GM19455 (cell line): ENCODE results near the gene APBB1IP.
A peak's percentile ranks its signal among the peaks of the same experiment; 100 is the strongest.
"Not testable (repeated sequence)": the region's sequence is repeated elsewhere in the genome, so short reads cannot be mapped to it uniquely, and the experiment has no call there.

Source experiments
- ATAC-seq: cut with Tn5 transposase; IDR thresholded peaks from one replicate; pipeline ENCODE4 v1.9.1; 2021; ENCODE audit not compliant: unreplicated experiment

Gene APBB1IP

DNA sequence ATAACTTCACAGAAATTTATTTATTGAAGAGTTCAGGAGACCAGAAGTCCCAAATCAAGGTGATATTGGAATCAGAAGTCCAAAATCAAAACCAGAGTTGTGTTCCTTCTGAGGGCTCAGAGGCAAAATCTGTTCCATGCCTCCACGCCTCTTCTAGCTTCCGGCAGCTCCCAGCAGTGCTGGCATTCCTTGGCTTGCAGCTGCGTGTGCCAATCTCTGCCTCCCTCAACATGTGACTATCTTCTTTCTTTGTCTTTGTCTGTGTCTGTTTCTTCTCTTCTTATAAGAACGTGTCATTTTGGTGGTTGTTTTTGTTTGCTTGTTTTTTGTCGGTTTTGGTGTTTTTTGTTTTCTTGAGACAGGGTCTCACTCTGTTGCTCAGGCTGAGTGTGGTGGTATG, 116.1 kb downstream of the APBB1IP start:
- ATAC-seq, result no peak

DNA sequence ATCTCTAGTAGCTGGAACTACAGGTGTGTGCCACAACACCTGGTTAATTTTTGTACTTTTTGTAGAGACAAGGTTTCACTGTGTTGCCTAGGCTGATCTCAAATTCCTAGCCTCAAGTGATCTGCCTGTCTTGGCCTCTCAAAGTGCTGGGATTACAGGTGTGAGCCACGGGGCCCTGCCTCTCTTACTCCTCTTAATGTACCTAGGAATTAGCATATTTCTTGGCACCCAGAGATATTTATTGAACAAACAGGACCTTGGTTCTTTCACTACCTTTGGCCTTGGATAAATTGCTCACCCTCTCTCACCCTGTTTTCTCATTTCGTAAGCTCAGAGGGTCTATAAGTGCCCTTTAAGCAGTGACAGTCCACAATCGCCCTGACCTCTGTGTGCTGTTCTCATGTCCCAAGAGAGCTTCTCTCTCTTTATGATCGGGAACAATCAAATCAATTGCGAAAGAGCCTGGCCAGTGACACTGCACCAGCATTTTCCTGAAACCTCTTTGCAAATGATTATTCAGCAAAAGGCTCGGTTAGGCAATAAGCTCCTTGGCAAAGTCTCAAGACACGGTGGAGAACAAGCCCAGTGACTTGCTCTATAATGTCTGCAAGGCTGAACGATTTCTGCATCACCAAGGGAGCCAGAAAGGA, 117.7 kb downstream of the APBB1IP start:
- ATAC-seq, result no peak

DNA sequence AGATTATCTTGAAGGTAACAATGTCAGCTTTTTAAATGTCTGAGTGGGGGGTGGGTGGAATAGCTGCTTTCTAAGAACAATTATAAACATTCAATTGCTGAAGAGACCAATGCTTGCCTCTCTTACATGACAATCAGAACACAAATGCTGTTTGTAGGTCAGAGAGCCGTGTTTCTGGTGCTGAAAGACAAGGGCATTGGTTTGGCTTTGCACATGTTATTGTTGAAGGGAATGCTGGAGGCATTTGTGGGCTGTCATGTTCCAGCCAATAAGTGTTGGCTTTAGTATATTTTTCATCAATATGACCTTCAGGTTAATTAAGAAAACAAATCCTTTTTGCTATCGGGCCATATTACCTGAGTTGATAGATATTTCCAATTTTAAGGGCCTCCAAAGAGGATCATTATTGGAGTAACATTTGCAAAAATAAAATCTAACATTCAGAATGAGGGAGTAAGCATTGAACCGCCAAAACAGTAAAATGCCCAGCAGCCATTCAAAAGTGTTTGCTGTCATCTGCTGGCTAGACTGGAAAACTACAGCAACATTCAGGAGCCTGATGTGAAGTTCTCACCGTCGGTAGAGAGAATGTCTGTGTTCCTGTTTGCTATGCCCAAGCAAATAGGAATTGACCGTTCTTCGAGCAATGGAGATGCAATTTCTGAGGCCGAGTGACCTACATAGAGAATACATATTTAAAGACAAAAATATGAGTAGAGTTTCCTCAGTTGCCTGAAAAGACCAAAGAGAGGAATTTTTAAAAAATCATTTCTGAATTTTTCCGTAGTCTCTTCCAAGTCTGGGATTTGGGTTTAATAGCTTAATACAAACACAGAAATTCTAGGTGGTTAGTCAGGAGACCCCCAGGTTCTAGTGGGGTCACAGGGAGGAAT, 118.9 kb downstream of the APBB1IP start:
- ATAC-seq, result peak; percentile 57

DNA sequence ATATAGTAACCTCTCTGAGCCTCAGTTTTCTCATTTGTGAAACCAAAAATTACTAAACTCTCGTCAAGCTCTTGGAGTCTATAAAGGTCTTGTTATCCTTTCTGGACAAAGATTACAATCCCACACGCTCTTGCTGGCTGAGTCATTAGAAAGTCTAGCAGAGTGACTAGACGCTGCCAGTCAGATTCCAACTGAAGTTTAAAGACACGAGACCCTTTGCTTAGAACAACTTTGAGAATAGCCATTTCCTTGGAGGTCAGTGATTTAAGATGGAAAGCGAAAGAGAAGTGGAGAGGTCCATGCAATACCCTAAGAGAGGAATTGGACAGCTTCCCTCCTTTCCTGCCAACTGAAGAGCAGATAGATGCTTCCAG, 119.5 kb downstream of the APBB1IP start:
- ATAC-seq, result no peak

DNA sequence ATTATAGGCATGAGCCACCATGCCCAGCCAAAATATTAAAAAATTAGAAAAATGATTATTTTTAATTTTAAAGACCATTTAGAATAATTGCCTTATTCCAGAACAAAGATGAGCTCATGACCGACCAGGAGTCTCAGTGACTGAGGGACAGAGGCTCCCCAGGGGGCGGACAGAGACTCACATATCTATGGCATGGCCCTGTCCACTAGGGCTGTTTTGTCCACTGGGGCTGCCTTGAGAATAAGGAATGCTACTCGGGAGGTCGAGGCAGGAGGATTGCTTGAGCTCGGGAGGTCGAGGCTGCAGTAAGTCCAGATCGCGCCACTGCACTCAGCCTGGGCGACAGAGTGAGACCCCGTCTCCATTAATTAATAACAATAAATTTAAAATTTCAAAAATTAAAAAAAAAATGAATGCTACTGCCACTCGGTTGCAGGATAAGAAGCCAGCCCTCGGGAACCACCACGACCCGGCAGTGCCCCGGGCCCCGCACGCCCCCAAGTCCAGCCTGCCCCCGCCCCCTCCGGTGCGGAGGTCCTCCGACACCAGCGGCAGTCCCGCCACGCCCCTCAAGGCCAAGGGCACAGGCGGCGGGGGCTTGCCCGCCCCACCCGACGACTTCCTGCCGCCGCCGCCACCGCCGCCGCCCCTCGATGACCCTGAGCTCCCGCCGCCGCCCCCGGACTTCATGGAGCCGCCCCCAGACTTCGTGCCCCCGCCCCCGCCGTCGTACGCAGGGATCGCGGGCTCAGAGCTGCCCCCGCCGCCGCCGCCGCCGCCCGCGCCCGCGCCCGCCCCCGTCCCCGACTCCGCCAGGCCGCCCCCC, 128.6 kb downstream of the APBB1IP start:
- no peak for ATAC-seq

DNA sequence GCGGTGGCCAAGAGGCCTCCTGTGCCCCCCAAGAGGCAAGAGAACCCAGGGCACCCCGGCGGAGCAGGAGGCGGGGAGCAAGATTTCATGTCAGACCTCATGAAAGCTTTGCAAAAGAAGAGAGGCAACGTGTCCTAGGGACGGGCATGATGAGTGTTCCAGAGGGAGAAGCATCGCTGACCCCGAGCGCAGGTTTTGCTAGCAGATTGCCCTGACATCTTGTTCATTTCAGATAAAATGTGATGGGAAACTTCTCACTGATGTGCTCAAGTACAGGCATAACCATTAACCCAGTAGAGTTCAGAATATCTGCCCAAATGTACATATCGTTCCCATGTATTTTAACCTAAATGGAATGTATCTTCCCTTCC, 129.2 kb downstream of the APBB1IP start:
- no peak for ATAC-seq

DNA sequence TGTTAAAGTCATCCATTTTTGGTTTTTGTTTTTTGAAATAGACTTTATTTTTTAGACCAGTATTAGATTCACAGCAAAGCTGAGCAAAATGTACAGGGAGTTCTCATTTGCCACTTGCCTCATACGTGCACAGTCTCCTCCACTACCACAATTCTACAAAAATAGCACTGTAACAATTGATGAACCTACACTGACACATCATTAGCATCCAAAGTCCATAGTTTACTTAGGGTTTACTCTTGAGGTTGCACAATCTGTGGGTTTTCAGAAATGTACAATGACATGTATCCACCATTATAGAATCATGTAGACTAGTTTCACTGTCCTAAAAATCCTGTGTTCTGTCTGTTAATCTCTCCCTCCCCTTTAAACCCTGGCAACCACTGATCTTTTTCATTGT, 133.5 kb downstream of the APBB1IP start:
- ATAC-seq, result no peak

DNA sequence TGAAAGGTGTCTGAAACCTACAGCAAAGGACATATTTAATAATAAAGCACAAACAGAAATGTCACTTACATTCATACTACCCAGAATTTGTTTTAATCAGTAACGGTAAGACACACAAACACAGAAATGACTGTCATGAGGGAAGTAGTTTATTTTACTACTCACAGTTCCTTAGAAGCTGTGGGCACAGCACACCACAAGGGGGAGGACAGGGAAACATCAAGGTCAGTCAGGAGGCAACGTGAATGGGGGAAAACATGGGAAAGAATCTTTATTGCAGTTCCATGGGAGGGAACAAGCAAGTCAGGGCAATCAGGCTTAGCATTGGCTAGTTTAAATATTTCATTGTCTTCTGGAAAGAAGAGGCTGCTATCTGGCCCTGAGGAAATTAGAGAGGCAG, 135.5 kb downstream of the APBB1IP start:
- ATAC-seq, result no peak

DNA sequence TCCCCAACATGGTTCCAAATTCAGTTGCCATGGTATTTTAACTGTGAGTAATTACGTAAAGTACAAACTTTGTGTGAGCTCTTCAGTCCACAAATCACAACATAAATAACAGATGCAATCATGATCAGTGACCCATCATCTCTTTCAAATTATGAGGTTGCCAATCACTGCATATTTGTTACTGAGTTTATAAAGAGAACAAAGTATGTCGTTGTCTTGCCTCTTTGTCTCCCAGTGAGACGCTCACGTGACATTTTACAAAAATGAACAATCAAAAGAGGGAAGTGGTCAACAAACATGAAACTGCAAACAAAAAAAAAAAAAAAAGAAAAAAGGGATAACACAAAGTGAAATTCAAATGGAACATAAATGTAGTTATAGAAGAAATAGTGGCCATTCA, 136.6 kb downstream of the APBB1IP start:
- peak; percentile 78 for ATAC-seq

DNA sequence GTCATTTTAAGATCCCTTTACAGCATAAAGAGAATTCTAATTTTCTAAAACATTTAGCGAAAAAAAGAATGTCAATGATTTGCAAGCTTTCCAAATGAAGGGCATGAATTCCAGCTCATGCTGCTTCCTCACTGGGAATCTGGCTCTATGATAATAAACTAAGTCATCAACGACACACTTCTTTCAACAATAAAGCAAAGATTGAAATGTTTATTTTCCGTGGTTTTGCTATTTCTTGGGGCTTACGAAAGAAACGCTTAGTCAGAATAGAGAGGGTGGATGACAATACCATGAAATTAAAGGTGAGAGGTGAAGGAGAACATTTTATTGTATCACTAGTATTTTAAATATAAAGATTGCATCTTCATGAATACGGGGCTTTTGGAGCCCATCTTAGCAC, 140.2 kb downstream of the APBB1IP start:
- ATAC-seq, result not testable (repeated sequence)

DNA sequence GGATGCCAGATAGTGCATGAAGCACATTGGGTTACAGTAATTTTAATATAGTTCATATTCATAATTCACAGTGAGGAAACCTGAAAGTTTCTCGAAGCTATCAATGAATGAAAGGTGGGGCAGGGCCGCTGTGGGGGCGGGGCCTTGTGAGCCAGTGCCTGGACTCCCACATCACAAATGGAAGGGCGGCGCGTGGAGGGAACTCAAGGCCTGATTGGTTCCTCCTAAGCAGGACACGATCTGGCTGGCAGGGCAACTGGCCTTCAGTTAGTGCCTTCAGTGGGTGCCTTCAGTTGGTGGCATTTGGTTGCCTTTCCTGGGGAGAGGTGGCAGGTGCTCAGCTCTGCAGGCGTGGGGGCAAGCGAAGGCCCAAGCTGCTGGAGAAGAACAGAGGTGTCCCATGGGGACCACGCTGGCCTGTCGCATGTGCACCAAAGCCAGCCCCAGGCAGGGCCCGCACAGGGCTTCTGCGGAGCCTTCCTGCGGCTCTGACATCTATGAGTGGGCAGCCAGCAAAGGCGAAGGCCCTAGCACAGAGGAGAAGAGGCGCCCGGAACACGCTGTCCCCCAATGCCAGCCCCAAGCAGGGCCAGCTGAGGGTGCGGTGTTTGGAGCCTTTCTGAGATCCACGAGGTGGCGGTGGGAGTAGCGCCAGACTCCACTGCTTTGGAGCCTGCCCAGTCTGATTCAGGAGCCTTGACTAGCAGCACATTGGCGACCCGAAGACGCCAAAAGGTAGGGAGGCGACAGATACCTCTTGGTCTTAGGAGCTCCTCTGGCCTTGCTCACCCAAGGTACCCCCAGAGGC, 141.3 kb downstream of the APBB1IP start:
- ATAC-seq, result no peak

DNA sequence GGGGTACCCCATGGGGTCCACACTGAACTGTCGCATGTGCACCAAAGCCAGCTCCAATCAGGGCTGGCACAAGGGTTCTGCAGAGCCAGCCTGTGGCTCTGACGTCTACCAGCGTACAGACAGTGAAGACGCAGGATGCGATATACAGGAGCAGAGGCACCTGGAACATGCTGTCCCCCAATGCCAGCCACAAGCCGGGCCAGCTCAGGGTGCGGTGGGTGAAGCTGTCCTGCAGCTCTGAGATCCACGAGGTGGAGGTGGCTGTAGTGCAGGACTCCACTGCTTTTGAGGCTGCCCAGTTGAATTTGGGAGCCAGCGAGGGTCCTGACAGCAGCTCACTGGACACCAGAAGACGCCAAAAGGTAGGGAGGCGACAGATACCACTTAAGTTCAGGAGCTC, 148.1 kb downstream of the APBB1IP start:
- ATAC-seq, result no peak

DNA sequence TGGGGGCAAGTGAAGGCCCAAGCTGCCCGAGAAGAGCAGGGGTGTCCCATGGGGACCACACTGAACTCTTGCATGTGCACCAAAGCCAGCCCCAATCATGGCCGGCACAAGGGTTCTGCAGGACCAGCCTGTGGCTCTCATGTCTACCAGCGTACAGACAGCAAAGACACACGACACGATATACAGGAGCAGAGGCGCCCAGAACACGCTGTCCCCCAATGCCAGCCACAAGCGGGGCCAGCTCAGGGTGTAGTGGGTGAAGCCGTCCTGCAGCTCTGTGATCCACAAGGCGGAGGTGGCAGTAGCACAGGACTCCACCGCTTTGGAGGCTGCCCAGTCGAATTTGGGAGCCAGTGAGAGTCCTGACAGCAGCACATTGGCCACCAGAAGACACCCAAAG, 150.5 kb downstream of the APBB1IP start:
- ATAC-seq, result no peak

DNA sequence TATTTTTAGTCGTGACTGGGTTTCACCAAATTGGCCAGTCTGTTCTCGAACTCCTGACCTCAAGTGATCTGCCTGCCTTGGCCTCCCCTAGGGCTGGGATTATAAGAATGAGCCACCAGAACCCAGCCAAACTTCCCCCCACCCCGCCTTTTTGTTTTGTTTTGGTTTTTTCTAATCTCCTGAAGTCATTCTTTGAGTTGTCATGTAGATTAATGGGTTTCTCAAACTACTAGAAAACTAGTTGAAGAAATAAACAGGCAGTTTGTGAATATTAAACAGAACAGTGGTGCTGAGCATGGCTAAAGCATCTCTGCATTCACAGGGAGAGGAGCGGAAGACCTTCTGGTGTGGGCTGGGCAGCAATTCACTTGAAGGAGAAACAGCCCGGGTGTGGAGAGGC, 151.7 kb downstream of the APBB1IP start:
- not testable (repeated sequence) for ATAC-seq

DNA sequence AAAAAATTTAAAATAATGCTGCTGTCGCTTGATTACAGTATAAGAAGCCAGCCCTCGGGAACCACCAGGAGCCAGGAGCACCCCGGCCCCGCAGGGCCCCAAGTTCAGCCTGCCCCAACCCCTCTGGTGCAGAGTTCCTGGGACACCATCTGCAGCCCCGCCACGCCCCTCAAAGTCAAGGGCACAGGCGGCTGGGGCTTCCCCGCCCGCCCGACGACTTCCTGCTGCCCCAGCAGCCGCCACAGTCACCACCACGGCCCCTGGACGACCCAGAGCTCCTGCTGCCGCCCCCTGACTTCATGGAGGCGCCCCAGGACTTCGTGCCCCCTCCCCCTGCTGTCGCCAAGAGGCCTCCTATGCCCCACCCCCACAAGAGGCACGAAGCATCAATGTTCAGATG, 155.8 kb downstream of the APBB1IP start:
- peak; percentile 83 for ATAC-seq

DNA sequence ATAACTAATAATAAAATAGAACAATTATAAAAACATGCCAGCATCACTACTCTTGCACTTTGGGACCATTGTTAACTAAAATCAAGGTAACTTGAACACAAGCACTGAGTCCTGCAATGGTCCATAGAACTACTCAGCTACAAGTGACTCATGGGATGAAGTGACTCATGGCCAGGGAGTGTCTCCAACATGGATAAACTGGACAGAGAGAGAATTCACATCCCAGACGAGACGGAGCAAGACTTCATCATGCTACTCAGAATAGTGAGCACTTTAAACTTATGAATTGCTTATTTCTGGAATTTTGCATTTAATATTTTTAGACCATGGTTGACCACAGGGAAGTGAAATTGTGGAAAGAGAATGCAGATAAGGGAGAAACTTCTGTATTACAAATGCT, 165.1 kb downstream of the APBB1IP start:
- ATAC-seq, result not testable (repeated sequence)

DNA sequence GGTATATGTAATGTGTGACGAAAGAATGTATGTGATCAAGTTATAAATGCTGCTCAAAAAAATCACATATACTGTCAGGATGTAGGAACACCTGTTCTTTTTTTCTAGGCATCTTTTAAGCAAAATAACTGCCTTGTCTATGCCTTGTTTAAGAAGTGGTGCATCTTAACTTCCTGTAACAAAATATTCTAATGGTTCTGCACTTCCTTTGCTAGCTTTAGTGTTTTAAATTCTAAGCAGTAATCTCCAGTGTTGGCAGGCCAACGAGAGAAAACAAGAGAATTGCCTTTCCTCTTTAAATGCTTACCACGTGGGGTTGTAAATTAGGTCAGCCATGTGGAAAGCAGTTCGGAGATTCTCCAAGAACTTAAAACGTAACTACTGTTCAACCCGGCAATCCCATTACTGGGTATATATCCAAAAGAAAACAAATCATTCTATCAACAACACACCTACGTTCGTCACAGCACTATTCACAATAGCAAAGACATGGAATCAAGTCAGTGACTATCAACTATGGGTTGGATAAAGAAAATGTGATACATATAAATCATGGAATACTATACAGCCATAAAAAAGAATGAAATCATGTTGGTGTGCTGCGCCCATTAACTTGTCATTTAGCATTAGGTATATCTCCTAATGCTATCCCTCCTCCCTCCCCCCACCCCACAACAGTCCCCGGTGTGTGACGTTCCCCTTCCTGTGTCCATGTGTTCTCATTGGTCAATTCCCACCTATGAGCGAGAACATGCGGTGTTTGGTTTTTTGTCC, 166.4 kb downstream of the APBB1IP start:
- not testable (repeated sequence) for ATAC-seq

DNA sequence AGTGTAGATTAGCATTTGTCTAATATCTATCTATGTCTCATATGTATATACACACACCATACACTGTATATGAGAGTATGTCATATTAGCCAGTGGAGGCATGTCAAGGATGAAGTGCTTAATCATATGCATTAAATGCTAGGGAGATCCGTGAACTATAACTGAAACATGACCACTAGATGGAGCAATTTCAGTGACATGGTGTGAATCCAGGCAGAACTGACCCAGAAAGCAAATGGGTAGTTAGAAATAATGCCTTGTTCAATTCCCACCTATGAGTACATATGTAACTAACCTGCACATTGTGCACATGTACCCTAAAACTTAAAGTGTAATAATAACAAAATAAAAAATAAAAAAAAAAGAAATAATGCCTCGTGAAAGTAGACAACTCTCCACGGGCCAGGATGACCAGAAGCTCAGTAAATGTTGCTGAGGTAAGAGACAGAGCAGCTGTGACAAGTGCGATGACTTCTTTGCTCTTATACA, 168.3 kb downstream of the APBB1IP start:
- not testable (repeated sequence) for ATAC-seq

DNA sequence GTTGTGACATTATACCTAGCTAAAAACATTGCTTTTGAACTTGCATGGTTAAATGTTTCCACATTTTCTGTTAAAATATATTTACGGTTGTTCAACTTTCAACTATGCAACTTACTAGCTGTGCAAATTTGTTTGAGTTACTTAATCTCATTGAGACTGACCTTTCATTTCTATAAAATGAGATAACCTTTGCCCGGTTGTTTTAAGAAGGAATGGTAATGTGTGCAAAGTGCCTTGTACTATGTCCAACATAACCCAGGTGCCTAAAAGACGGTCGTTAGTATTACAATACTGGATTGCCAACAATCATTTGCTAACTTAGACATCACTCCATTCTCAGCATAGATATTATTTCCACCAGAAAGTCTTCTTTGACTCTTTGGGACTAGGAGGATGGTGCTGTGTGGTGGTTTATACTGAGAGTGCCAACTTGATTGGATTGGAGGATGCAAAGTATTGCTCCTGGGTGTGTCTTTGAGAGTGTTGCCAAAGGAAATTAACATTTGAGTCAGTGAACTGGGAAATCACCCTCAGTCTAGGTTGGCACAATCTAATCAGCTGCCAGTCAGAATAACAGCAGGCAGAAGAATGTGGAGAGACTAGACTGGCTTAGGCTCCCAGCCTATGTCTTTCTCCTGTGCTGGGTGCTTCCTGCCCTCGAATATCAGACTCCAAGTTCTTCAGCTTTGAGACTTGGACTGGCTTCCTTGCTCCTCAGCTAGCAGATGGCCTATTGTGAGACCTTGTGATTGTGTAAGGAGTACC, 174.2 kb downstream of the APBB1IP start:
- no peak for ATAC-seq
